Endothelial cell of umbilical vein (primary cell): ENCODE measurements around the gene GUCY2D. TPM values are rescaled to one million over a fixed set of nuclear protein-coding genes. Genes with fewer than 3 reads are reported as not detected.

Source experiments
- BruUV-seq: library from RNA; stranded (reverse); fragments of 400-500 nt; replicated peaks from 2 replicates; lab custom pipeline; 2021; lab: Mats Ljungman, UMichigan
- CTCF ChIA-PET: fragments of 300-600, 350-600 bp; sonication (Branson Sonifier 250); formaldehyde crosslinking; loops from one replicate; lab custom pipeline; 2021; ENCODE audit warnings: antibody characterized with exemption, inconsistent platforms; lab: Charles Lee
- POLR2A ChIA-PET: fragments of 300-600, 350-600 bp; sonication (Branson Sonifier 250); formaldehyde crosslinking; loops from one replicate; lab custom pipeline; 2021; ENCODE audit warnings: antibody characterized with exemption, inconsistent platforms; lab: Charles Lee
- DNase-seq: peaks from one replicate; pipeline ENCODE4 v3.0.0-alpha.2; 2011; ENCODE audit warnings: low read depth, low spot score
- FAIRE-seq: peaks from 2 replicates; lab custom pipeline; 2011; peaks lifted over from hg19 to GRCh38; lab: Jason Lieb, UNC
- H2AFZ ChIP-seq: 2 replicates; pipeline ENCODE4 v1.6.0; 2012; ENCODE audit warnings: low read depth, low read length, control low read depth, inconsistent platforms
- H3K27ac ChIP-seq: 2 replicates; pipeline ENCODE4 v1.5.1; 2011; ENCODE audit warnings: low read depth, mild to moderate bottlenecking, control low read depth, low read length, moderate library complexity; ENCODE audit not compliant: insufficient read depth
- H3K27me3 ChIP-seq, 2 experiments: 2 replicates each; pipeline versions ENCODE4 v1.6.0 to v1.6.1; 2011; ENCODE audit warnings: low read length in 2 of 2, mixed read lengths in 1 of 2; ENCODE audit not compliant: control insufficient read depth in 2 of 2, insufficient read depth in 2 of 2
- H3K36me3 ChIP-seq, 2 experiments: 2 replicates in 1 of 2; 3 replicates in 1 of 2; pipeline ENCODE4 v1.5.1; 2011; ENCODE audit warnings: low read length in 2 of 2, mild to moderate bottlenecking in 1 of 2, moderate library complexity in 1 of 2; ENCODE audit not compliant: control insufficient read depth in 2 of 2, insufficient read depth in 2 of 2; ENCODE audit errors: extremely low read depth in 1 of 2
- H3K4me1 ChIP-seq: 3 replicates; pipeline ENCODE4 v1.5.1; 2011; ENCODE audit warnings: mild to moderate bottlenecking, low read length; ENCODE audit not compliant: control insufficient read depth, insufficient read depth; ENCODE audit errors: extremely low read depth
- H3K4me2 ChIP-seq: 2 replicates; pipeline ENCODE4 v1.6.1; 2011; ENCODE audit warnings: low read length, control low read depth, mixed read lengths; ENCODE audit not compliant: insufficient read depth
- H3K4me3 ChIP-seq, 3 experiments: fragments of 200-600 bp in 1 of 3; sonication (generic), shearing (Covaris generic) in 1 of 3; replicated peaks in 1 of 3; 2 replicates each; pipeline ENCODE4 v1.5.1; 2011 to 2016; ENCODE audit warnings: control low read depth in 3 of 3, low read length in 3 of 3, mild to moderate bottlenecking in 2 of 3, inconsistent platforms in 1 of 3, low read depth in 1 of 3, moderate library complexity in 1 of 3; ENCODE audit not compliant: insufficient read depth in 1 of 3
- H3K79me2 ChIP-seq: 2 replicates; pipeline ENCODE4 v1.6.0; 2012; ENCODE audit warnings: low read length, inconsistent platforms; ENCODE audit not compliant: control insufficient read depth, insufficient read depth
- H3K9ac ChIP-seq: replicated peaks from 2 replicates; pipeline ENCODE3; 2011; ENCODE audit warnings: low read length, control low read depth; ENCODE audit not compliant: insufficient read depth; ENCODE audit errors: extremely low read depth
- H3K9me1 ChIP-seq: replicated peaks from 3 replicates; pipeline ENCODE4 v1.6.0; 2011; ENCODE audit warnings: mild to moderate bottlenecking, low read length; ENCODE audit not compliant: control insufficient read depth, insufficient read depth; ENCODE audit errors: extremely low read depth
- H3K9me3 ChIP-seq: replicated peaks from 2 replicates; pipeline ENCODE4 v1.5.1; 2012; ENCODE audit warnings: low read length, inconsistent platforms; ENCODE audit not compliant: control insufficient read depth, insufficient read depth
- H4K20me1 ChIP-seq: replicated peaks from 2 replicates; pipeline ENCODE3; 2011; ENCODE audit warnings: mild to moderate bottlenecking, low read length; ENCODE audit not compliant: control insufficient read depth, insufficient read depth; ENCODE audit errors: extremely low read depth
- EZH2 ChIP-seq: IDR thresholded peaks from 2 replicates; pipeline ENCODE4 v1.6.1; 2012; ENCODE audit warnings: borderline replicate concordance, low read depth, mild to moderate bottlenecking, moderate library complexity, low read length, inconsistent platforms; ENCODE audit not compliant: severe bottlenecking
- dilution Hi-C: fragments of 300-500 bp; cut with MboI; formaldehyde crosslinking; loops from one replicate; pipeline ENCODE4 v1.15.0; 2019; ENCODE audit warnings: low sequenced_read_pairs; ENCODE audit not compliant: extremely low pct_ligation_motif_present
- intact Hi-C: fragments of 100-400 bp; cut with micrococcal nuclease; formaldehyde crosslinking; loops from one replicate; pipeline ENCODE4 v1.10.0; 2022
- polyA plus RNA-seq, 4 experiments: library from polyadenylated mRNA; depleted of rRNA in 3 of 4; stranded (reverse) in 3 of 4; unstranded in 1 of 4; fragments of >200 nt; gene quantifications; 2 replicates each; pipeline versions ENCODE4 v1.2.1 to v1.2.3, GENCODE V29; 2011 to 2012; ENCODE audit warnings: missing spikeins in 1 of 4
- total RNA-seq: library from RNA; stranded (reverse); gene quantifications from 2 replicates; pipeline ENCODE4 v1.2.3, GENCODE V29; 2021
- TF ChIP-seq, protein P1 (sequence below), 2 donors: IDR thresholded peaks; 1 replicate in 1 of 2; 2 replicates in 1 of 2; pipeline ENCODE4 v1.5.1; 2011; ENCODE audit warnings: low read length in 2 of 2, mild to moderate bottlenecking in 2 of 2, moderate library complexity in 2 of 2, control low read depth in 1 of 2, inconsistent platforms in 1 of 2, low read depth in 1 of 2; ENCODE audit not compliant: insufficient read depth in 1 of 2; ENCODE audit errors: extremely low read depth in 1 of 2

GUCY2D gene
- total and polyA plus RNA-seq, 2 donors (not counting 3 experiments of a cell fraction or from before 2014, with no cell fraction given), result not detected

DNA sequence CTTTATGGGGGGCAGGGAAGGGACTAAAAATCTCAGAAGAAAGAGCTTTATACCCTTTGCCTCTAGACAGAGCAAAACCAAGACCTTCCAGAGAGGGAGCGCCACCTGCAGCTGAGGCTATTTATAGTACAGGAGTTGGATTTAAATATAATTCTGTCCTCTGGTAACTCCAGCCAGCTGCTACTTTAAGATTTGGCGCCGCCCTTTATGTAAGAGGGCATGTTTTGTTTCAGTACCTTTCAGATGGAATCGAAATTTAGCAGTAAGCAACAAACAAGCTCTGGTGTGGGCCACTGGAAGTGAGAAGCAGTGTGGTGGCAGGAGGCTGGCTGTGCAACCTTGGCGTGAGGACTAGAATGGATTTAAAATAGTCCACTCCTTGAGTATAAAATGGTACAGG is 5.2 kb upstream of the GUCY2D start:
- Histone ChIP-seq H3K36me3 (no peaks in the 10 kb centered on the region), H3K27ac (no peak overlapping the region), H3K4me3 (no peak overlapping the region), H3K9ac (no peak overlapping the region), H3K4me2 (no peak overlapping the region), H3K27me3 (peaks cover 26 to 39% of the 10 kb centered on the region in 2 experiments), H3K4me1 (no peaks in the 10 kb centered on the region), H3K79me2 (no peaks in the 10 kb centered on the region), H3K9me1 (no peaks in the 10 kb centered on the region), H2AFZ (no peak overlapping the region), H3K9me3 (no peaks in the 10 kb centered on the region), H4K20me1 (no peaks in the 10 kb centered on the region)
- intact Hi-C loops, result no loop called here
- dilution Hi-C loops, result no loop called here
- FAIRE-seq (no peak), DNase-seq (peak; percentile 36)
- no peak for TF ChIP-seq EZH2
- TF ChIP-seq, protein P1, sequence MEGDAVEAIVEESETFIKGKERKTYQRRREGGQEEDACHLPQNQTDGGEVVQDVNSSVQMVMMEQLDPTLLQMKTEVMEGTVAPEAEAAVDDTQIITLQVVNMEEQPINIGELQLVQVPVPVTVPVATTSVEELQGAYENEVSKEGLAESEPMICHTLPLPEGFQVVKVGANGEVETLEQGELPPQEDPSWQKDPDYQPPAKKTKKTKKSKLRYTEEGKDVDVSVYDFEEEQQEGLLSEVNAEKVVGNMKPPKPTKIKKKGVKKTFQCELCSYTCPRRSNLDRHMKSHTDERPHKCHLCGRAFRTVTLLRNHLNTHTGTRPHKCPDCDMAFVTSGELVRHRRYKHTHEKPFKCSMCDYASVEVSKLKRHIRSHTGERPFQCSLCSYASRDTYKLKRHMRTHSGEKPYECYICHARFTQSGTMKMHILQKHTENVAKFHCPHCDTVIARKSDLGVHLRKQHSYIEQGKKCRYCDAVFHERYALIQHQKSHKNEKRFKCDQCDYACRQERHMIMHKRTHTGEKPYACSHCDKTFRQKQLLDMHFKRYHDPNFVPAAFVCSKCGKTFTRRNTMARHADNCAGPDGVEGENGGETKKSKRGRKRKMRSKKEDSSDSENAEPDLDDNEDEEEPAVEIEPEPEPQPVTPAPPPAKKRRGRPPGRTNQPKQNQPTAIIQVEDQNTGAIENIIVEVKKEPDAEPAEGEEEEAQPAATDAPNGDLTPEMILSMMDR (IDR thresholded peaks at IDR 0.05; ENCODE audit: extremely low read depth in 1 of 2, insufficient read depth in 1 of 2, low read depth in 1 of 2, low read length in 2 of 2), result peak; percentile 13 to 21
- POLR2A ChIA-PET, result no interaction called here
- no TSS peak for BruUV-seq
- CTCF ChIA-PET, result interaction anchor here (0.6 to 2.7 kb wide), 20 partner anchors 8 to 254 kb away, joined by 3 to 16 read pairs (median 4); partner anchors contain the start of genes CYB5D1, NAA38 and RNF227

DNA sequence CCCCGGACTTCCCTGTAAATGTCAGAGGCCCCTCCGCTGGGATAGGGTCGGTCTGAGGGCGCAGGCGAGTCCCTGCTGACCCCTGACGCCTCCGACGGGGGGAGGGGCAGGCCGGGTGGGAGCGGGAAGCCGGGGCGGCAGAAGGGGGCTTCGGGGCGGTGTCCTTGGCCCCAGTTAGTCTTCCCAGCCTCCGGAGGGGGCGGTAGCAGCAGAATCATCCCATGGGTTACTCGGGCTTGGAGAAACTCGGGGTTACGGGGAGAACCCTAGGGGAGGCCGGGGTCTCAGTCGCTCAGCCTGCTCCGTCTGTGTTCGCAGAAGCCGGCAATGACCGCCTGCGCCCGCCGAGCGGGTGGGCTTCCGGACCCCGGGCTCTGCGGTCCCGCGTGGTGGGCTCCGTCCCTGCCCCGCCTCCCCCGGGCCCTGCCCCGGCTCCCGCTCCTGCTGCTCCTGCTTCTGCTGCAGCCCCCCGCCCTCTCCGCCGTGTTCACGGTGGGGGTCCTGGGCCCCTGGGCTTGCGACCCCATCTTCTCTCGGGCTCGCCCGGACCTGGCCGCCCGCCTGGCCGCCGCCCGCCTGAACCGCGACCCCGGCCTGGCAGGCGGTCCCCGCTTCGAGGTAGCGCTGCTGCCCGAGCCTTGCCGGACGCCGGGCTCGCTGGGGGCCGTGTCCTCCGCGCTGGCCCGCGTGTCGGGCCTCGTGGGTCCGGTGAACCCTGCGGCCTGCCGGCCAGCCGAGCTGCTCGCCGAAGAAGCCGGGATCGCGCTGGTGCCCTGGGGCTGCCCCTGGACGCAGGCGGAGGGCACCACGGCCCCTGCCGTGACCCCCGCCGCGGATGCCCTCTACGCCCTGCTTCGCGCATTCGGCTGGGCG is 542 bp downstream of the GUCY2D start:
- Histone ChIP-seq H3K4me1 (no peaks in the 10 kb centered on the region), H4K20me1 (no peaks in the 10 kb centered on the region), H3K4me2 (no peak overlapping the region), H3K36me3 (no peaks in the 10 kb centered on the region), H3K9ac (no peak overlapping the region), H3K27ac (no peak overlapping the region), H3K9me3 (no peaks in the 10 kb centered on the region), H3K9me1 (no peaks in the 10 kb centered on the region), H2AFZ (no peak overlapping the region), H3K79me2 (no peaks in the 10 kb centered on the region), H3K27me3 (peaks cover 52 to 57% of the 10 kb centered on the region in 2 experiments), H3K4me3 (no peak overlapping the region)
- TF ChIP-seq, protein P1 (IDR thresholded peaks at IDR 0.05; ENCODE audit: extremely low read depth in 1 of 2, insufficient read depth in 1 of 2, low read depth in 1 of 2, low read length in 2 of 2), result no peak
- TF ChIP-seq EZH2, result peak; percentile 97
- intact Hi-C loops (loop anchor here (5.0 kb wide), 1 partner anchor 399 kb away; no protein-coding TSS in a partner anchor), dilution Hi-C loops (no loop called here)
- DNase-seq (peak; percentile 7), FAIRE-seq (no peak)
- ChIA-PET CTCF (interaction anchor here (0.9 to 2.5 kb wide), 7 partner anchors 10 to 259 kb away, joined by 3 to 33 read pairs (median 10); no protein-coding TSS in a partner anchor), POLR2A (no interaction called here)
- BruUV-seq, result no TSS peak
